ENCODE results near the gene TGM1.
"Not testable (repeated sequence)": the region's sequence is repeated elsewhere in the genome, so short reads cannot be mapped to it uniquely, and the experiment has no call there.

The TGM1 gene

DNA sequence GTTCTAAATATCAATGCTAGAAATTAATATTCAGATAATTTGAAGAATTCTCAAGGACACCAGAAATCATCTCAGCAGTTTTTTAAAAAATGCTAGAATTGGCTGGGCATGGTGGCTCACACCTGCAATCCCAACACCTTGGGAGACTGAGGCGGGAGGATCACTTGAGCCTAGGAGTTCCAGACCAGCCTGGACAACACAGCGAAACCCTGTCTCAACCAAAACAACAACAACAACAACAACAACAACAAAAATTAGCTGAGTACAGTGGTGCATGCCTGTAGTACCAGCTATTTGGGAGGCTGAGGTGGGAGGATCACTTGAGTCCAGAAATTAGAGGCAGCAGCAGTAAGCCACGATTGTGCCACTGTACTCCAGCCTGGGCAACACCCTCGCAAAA lies 43.9 kb downstream of the TGM1 start:
- Histone ChIP-seq H3K4me1 (ENCODE audit: control insufficient read depth, insufficient read depth, low read length) (no peaks in the 10 kb centered on the region), H3K4me3 (ENCODE audit: low read depth, low read length) (no peak overlapping the region), H3K36me3 (ENCODE audit: control insufficient read depth in 2 of 2, insufficient read depth in 1 of 2, low read length in 2 of 2) (peaks cover 3 to 17% of the 10 kb centered on the region in 2 experiments; a peak in 2 of 3 replicates), H3K9me3 (ENCODE audit: control insufficient read depth, insufficient read depth, low read depth, low read length) (no peaks in the 10 kb centered on the region), H3K27ac (ENCODE audit: extremely low read depth, low read depth, low read length) (no peak overlapping the region)
- ChIA-PET CTCF (interaction anchor here (0.9 to 1.1 kb wide), 2 partner anchors 78 to 89 kb away, joined by 3 to 4 read pairs; no protein-coding TSS in a partner anchor), POLR2A (interaction anchor here (0.6 to 0.7 kb wide), 2 partner anchors 23 to 52 kb away, joined by 8 to 11 read pairs; partner anchors contain the start of genes RABGGTA and TINF2)
- no peak for TF ChIP-seq ZNF140 (tag by site-specific recombination; IDR thresholded peaks at IDR 0.05)
- TF ChIP-seq, protein P1, sequence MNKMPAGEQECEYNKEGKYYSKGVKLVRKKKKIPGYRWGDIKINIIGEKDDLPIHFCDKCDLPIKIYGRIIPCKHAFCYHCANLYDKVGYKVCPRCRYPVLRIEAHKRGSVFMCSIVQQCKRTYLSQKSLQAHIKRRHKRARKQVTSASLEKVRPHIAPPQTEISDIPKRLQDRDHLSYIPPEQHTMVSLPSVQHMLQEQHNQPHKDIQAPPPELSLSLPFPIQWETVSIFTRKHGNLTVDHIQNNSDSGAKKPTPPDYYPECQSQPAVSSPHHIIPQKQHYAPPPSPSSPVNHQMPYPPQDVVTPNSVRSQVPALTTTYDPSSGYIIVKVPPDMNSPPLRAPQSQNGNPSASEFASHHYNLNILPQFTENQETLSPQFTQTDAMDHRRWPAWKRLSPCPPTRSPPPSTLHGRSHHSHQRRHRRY (tag by site-specific recombination; IDR thresholded peaks at IDR 0.05), result no peak
- no peak for TF ChIP-seq ZBTB8A (tag by site-specific recombination; IDR thresholded peaks at IDR 0.05)
- TF ChIP-seq, protein P2, sequence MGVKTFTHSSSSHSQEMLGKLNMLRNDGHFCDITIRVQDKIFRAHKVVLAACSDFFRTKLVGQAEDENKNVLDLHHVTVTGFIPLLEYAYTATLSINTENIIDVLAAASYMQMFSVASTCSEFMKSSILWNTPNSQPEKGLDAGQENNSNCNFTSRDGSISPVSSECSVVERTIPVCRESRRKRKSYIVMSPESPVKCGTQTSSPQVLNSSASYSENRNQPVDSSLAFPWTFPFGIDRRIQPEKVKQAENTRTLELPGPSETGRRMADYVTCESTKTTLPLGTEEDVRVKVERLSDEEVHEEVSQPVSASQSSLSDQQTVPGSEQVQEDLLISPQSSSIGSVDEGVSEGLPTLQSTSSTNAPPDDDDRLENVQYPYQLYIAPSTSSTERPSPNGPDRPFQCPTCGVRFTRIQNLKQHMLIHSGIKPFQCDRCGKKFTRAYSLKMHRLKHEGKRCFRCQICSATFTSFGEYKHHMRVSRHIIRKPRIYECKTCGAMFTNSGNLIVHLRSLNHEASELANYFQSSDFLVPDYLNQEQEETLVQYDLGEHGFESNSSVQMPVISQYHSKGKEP (tag by site-specific recombination; IDR thresholded peaks at IDR 0.05), result no peak
- no peak for TF ChIP-seq SP2 (tag by site-specific recombination; IDR thresholded peaks at IDR 0.05)
- TF ChIP-seq ZNF433 (tag by site-specific recombination; IDR thresholded peaks at IDR 0.05; ENCODE audit: low read depth), result no peak
- TF ChIP-seq, protein P3, sequence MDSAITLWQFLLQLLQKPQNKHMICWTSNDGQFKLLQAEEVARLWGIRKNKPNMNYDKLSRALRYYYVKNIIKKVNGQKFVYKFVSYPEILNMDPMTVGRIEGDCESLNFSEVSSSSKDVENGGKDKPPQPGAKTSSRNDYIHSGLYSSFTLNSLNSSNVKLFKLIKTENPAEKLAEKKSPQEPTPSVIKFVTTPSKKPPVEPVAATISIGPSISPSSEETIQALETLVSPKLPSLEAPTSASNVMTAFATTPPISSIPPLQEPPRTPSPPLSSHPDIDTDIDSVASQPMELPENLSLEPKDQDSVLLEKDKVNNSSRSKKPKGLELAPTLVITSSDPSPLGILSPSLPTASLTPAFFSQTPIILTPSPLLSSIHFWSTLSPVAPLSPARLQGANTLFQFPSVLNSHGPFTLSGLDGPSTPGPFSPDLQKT (IDR thresholded peaks at IDR 0.05; ENCODE audit: borderline replicate concordance, low read depth, low read length), result no peak
- TF ChIP-seq, protein P4, sequence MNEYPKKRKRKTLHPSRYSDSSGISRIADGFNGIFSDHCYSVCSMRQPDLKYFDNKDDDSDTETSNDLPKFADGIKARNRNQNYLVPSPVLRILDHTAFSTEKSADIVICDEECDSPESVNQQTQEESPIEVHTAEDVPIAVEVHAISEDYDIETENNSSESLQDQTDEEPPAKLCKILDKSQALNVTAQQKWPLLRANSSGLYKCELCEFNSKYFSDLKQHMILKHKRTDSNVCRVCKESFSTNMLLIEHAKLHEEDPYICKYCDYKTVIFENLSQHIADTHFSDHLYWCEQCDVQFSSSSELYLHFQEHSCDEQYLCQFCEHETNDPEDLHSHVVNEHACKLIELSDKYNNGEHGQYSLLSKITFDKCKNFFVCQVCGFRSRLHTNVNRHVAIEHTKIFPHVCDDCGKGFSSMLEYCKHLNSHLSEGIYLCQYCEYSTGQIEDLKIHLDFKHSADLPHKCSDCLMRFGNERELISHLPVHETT (tag by site-specific recombination; IDR thresholded peaks at IDR 0.05), result no peak
- TF ChIP-seq BCL11B (tag by site-specific recombination; IDR thresholded peaks at IDR 0.05; ENCODE audit: low read depth), result no peak

DNA sequence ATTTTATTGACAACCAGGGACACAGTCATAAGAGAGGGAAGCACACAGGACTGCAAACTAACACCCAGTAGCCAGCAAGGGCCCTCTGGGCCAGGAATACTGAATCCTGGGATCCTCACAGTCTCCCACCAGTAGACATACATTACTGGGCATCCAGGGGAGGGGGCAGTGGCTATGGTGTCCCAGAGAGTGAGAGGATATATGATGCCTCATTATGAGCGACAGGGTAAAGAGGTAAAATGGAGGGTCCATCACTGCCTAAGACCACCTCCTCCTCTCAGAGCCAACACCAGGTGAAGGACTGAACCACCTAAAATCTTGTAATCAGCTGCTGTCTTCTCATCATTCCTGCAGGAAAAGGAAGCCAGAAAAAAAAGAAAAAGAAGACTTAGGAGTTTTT lies 46.1 kb downstream of the TGM1 start:
- CTCF ChIA-PET, result interaction anchor here (1.1 to 1.6 kb wide), 2 partner anchors 9 to 11 kb away, joined by 4 to 7 read pairs; no protein-coding TSS in a partner anchor

DNA sequence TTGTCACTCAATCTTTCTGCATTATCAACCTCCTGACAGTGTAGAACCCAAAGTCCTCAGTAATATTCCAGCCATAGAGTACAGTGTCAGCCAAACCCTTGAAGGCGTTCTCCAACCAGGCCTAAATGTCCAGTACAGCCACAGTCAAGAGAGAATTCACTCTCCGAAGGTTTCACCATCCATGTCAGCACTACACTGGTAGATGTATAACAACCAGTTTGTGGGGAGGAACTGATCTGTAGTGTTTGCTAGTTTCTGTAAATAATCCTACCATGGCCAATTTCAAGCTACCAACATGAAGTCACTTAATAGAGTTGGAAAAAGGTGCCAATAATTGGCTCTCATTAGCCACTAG lies 46.7 kb downstream of the TGM1 start:
- Histone ChIP-seq H3K4me3 (ENCODE audit: low read depth, low read length) (peak overlapping the region; percentile 11; the same call in 1 of the 2 replicates), H3K9me3 (ENCODE audit: control insufficient read depth, insufficient read depth, low read depth, low read length) (no peaks in the 10 kb centered on the region), H3K4me1 (ENCODE audit: control insufficient read depth, insufficient read depth, low read length) (no peaks in the 10 kb centered on the region), H3K36me3 (ENCODE audit: control insufficient read depth in 2 of 2, insufficient read depth in 1 of 2, low read length in 2 of 2) (peaks cover 3 to 28% of the 10 kb centered on the region in 2 experiments; a peak in 2 of 3 replicates), H3K27ac (ENCODE audit: extremely low read depth, low read depth, low read length) (no peak overlapping the region)
- TF ChIP-seq ZFP37 (tag by site-specific recombination; IDR thresholded peaks at IDR 0.05) (no peak), ZNF76 (tag by site-specific recombination; IDR thresholded peaks at IDR 0.05; ENCODE audit: borderline replicate concordance, low read depth) (no peak), ZNF133 (tag by site-specific recombination; IDR thresholded peaks at IDR 0.05) (no peak), ZNF785 (tag by site-specific recombination; IDR thresholded peaks at IDR 0.05) (no peak), ZNF658 (tag by site-specific recombination; IDR thresholded peaks at IDR 0.05) (no peak), ZEB2 (tag by site-specific recombination; IDR thresholded peaks at IDR 0.05) (no peak), ZFP41 (tag by site-specific recombination; IDR thresholded peaks at IDR 0.05; ENCODE audit: borderline replicate concordance) (no peak)
- TF ChIP-seq, protein P5, sequence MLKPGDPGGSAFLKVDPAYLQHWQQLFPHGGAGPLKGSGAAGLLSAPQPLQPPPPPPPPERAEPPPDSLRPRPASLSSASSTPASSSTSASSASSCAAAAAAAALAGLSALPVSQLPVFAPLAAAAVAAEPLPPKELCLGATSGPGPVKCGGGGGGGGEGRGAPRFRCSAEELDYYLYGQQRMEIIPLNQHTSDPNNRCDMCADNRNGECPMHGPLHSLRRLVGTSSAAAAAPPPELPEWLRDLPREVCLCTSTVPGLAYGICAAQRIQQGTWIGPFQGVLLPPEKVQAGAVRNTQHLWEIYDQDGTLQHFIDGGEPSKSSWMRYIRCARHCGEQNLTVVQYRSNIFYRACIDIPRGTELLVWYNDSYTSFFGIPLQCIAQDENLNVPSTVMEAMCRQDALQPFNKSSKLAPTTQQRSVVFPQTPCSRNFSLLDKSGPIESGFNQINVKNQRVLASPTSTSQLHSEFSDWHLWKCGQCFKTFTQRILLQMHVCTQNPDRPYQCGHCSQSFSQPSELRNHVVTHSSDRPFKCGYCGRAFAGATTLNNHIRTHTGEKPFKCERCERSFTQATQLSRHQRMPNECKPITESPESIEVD (tag by site-specific recombination; IDR thresholded peaks at IDR 0.05), result no peak
- ChIA-PET CTCF (interaction anchor here (0.5 to 1.6 kb wide), 9 partner anchors 9 to 214 kb away, joined by 3 to 7 read pairs (median 4); partner anchors contain the start of genes KHNYN and TSSK4), POLR2A (interaction anchor here (0.6 to 4.3 kb wide), 13 partner anchors 21 to 219 kb away, joined by 3 to 43 read pairs (median 3); partner anchors contain the start of genes DCAF11, DHRS1, EMC9 and IPO4)

More for the DNA sequence above, 46.1 kb downstream of the TGM1 start:
- H3K36me3 ChIP-seq (ENCODE audit: control insufficient read depth in 2 of 2, insufficient read depth in 1 of 2, low read length in 2 of 2), result peaks cover 3 to 23% of the 10 kb centered on the region in 2 experiments; a peak in 2 of 3 replicates
- H3K4me3 ChIP-seq (ENCODE audit: low read depth, low read length); H3K27ac ChIP-seq (ENCODE audit: extremely low read depth, low read depth, low read length); POLR2A ChIA-PET; H3K9me3 ChIP-seq (ENCODE audit: control insufficient read depth, insufficient read depth, low read depth, low read length); H3K4me1 ChIP-seq (ENCODE audit: control insufficient read depth, insufficient read depth, low read length): not testable (repeated sequence)

Measured in HEK293 (cell line).